Midbrain (tissue), 1 donor: ENCODE results near the gene MCL1.
A peak's percentile ranks its signal among the peaks of the same experiment; 100 is the strongest.
"Not testable (repeated sequence)": the region's sequence is repeated elsewhere in the genome, so short reads cannot be mapped to it uniquely, and the experiment has no call there.

Source experiments
- DNase-seq: peaks from one replicate; lab custom pipeline; 2025; lab: John Stamatoyannopoulos, UW

The MCL1 gene

DNA sequence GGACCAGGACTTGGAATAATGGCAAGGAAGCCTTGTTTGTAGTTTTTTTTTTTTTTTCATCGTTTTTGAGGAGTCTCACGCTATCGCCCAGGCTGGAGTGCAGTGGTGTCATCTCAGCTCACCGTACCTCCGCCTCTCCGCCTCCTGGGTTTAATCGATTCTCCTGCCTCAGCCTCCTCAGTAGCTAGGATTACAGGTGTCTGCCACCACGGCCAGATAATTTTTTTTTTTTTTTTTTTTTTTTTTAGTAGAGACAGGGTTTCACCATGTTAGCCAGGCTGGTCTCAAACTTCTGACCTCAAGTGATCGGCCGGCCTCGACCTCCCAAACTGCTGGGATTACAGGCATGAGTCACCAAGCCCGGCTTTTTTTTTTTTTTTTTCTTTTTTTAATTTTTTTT, 23.0 kb upstream of the MCL1 start:
- DNase-seq: not testable (repeated sequence)

DNA sequence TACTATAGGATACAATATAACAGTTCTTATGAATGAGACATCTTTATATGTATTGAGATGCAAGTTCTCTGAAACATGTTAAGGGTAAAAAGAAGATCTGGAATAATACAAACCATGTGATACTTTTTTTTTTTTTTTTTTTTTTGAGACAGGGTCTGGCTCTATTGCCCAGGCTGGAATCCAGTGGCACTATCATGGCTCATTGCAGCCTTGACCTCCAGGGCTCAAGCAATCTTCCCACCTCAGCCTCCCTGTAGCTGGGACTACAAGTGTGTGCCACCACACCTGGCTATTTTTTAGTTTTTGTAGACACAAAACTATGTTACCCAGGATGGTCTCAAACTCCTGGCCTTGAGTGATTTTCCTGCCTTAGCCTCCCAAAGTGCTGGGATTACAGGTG, 22.1 kb upstream of the MCL1 start:
- DNase-seq: no peak

DNA sequence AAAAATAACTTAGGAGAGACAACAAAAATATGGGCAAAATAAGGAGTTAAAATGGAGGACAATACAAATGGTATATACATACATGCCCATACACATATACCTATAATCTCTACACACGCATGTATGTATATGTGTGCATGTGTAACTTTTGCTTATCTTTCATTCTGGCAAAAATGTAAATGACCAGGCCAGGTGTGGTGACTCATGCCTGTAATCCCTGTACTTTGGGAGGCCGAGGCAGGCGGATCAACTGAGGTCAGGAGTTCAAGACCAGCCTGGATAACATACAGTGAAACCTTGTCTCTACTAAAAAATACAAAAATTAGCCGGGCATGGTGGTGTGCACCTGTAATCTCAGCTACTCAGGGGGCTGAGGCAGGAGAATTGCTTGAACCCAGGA, 18.9 kb upstream of the MCL1 start:
- not testable (repeated sequence) for DNase-seq

DNA sequence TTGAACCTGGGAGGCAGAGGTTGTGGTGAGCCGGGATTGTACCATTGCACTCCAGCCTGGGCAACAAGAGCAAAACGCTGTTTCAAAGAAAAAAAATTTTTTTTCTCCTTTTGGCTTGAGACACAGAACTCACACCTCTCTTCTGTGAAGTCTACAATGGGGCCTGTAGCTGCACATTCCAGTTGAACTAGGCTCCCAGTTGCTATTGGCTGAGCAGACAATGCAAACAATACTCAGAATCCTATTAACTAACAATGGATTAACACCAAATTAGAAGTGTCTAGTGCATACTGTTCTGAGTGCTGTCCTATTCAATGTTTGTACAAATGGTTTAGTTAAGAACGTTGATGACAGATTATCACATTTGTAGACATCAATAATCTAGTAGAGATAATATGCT, 17.6 kb upstream of the MCL1 start:
- DNase-seq: no peak

DNA sequence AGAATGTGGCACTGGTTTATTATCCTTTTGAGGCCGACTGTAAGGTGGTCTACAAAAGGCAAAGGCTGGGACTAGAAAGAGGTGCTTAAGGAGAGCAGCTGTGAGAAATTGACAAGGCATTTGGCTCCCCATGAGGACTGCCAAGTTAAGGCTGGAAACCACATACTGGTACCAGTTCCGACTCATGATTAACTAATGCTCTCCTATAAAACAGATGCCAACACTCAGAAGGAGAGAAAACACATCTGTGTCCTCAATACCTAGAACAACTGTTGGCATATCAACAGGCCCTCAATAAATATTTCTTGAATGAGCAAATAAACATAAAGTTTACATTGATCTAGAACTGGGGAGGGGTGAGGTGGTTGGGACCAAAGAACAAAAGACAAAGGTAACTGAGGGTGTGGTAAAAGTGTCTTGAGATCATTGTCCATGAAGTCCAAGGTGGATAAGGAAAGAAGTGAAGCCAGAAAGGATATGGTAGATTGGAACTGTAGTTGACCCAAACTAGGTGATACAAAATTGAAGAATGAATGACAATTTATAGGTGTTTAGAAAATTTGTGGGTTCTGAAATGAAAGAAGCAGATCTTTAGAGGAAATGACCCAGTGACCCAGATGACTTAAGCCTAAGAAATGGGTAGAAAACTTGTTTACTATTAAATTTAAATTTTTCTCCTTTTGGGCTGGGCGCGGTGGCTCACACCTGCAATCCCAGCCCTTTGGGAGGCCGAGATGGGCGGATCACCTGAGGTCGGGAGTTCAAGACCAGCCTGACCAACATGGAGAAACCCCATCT, 16.9 kb upstream of the MCL1 start:
- no peak for DNase-seq

DNA sequence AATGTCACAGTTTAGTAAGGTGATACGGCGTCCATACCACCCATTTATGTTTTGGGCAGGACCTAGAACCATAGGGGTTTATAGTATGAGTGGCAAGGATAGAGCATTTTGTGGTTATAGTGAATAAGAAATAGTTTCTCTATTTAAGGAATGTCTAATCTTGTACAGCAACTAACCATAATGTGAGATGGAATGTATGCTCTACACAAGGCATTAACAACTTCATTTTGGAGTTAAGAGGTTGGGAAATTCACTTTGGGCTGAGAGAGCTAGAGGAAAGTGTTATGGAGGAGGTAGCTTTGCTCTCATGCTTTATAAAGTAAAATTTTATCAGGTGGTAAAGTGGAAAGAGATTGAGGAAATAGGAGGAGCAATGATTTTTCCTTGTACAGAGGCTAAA, 3.0 kb upstream of the MCL1 start:
- no peak for DNase-seq

DNA sequence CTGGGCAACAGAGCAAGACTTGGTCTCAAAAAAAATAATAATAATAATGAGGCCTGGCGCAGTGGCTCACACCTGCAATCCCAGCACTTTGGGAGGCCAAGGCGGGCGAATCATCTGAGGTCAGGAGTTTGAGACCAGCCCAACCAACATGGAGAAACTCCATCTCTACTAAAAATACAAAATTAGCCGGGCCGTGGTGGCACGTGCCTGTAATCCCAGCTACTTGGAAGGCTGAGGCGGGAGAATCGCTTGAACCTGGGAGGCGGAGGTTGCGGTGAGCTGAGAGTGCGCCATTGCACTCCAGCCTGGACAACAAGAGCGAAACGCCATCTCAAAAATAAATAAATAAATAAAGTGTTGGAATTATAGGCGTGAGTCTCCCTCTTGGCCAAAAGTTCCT, 2.6 kb upstream of the MCL1 start:
- DNase-seq: not testable (repeated sequence)

DNA sequence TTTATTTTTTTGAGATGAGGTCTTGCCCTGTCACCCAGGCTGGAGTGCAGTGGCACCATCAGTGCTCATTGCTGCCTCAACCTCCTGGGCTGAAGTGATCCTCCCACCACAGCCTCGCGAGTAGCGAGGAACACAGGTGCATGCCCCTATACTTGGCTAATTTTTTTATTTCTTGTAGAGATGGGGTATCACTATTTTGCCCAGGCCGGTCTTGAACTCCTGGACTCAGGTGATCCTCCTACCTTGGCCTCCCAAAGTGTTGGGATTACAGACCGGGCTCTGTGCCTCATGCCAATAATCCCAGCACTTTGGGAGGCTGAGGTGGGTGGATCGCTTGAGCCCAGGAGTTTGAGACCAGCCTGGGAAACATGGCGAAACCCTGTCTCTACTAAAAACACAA, 2.0 kb upstream of the MCL1 start:
- not testable (repeated sequence) for DNase-seq

DNA sequence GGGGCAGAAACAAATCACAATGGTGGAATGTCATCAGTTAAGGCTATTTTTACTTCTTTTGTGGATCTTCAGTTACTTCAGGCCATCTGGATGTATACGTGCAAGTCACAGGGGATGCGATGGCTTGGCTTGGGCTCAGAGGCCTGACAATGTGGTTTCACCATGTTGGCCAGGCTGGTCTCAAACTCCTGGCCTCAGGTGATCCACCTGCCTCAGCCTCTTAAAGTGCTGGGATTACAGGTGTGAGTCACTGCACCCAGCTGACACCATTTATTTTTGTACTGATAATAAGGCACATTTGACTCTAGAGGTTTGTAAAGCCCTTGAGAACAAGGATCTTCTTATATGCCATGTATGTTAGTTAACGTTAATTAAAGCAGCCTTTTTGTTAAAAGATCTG, 1.6 kb upstream of the MCL1 start:
- not testable (repeated sequence) for DNase-seq

DNA sequence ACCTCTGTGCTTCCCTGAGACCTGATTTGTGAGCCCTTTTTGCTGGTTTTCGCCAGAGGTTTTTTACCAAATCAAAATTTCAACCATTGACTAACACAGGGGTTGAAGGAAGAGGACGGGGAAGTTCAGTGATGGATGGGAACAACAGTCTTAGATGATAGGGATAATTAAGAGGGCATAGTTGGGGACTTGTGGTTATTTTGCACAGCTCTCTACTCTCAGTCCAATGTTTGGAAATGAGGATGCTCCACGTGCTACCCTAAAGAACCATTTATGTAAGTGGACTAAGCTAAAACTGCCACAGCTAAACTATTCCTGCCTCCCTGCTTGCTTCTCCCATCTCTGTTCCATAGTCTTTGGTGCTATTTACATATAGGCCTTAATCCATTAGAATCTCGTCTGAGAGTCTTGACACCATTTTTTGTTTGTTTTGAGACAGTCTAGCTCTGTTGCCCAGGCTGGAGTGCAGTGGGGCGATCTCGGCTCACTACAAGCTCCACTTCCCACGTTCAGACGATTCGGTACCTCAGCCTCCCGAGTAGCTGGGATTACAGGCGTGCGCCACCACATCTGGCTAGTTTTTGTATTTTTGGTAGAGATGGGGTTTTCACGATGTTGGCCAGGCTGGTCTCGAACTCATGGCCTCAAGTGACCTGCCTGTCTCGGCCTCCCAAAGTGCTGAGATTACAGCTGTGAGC, 684 bp upstream of the MCL1 start:
- DNase-seq: no peak

DNA sequence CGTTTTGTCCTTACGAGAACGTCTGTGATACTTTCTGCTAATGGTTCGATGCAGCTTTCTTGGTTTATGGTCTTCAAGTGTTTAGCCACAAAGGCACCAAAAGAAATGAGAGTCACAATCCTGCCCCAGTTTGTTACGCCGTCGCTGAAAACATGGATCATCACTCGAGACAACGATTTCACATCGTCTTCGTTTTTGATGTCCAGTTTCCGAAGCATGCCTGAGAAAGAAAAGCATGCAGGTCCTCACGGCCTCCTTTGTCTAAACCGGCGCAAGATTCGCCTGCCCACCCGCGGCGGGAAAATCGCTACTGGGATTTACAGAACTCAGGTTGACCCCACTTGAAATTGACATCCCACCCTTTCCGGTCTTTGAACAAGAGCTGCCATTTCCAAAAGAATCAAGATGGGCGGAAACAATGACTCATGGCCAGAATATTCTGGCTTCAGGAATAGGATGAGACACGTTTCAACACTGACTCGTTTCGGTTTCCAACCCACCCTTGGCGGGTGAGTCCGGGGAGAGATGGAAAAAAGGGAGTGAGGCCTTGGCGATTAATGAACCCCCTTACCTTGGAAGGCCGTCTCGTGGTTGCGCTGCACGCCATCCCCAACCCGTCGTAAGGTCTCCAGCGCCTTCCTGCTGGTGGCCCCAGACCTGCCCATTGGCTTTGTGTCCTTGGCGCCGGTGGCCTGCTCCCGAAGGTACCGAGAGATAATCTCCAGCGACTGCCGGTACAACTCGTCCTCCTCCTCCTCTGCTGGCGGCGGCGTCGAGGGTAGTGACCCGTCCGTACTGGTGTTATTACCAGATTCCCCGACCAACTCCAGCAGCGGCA, 919 bp downstream of the MCL1 start:
- peak; percentile 42 for DNase-seq

DNA sequence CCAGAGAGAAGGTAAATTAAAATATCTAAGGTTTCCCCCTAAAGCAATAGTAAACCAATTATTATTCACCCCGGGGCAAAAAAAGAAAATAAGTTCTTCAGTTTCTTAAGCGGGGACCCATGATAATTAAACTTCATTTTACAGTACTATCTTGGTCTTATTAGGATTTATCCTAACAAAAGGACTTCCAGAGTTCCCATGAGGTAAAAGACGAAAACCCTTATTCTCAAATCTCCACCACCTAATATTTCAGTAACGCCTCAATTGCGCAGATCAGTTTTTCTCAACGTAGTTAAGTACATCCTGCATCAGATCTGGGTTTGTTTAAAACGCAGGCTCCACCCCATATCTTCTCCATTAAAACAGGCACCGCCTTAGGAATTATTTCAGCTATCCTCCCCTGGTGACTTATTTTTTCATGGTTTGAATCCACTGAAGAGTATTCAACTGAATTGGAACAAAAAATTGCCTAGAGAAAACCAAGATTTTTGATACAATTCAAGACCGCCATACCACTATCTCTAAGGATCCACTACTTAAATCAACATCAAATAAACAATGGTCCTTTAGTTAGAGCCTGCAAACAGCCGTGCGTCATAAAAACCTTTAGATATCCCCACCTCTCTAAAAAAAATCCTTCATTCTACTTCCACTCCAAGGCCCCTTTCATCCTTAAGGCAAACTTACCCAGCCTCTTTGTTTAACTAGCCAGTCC, 1.7 kb downstream of the MCL1 start:
- no peak for DNase-seq

DNA sequence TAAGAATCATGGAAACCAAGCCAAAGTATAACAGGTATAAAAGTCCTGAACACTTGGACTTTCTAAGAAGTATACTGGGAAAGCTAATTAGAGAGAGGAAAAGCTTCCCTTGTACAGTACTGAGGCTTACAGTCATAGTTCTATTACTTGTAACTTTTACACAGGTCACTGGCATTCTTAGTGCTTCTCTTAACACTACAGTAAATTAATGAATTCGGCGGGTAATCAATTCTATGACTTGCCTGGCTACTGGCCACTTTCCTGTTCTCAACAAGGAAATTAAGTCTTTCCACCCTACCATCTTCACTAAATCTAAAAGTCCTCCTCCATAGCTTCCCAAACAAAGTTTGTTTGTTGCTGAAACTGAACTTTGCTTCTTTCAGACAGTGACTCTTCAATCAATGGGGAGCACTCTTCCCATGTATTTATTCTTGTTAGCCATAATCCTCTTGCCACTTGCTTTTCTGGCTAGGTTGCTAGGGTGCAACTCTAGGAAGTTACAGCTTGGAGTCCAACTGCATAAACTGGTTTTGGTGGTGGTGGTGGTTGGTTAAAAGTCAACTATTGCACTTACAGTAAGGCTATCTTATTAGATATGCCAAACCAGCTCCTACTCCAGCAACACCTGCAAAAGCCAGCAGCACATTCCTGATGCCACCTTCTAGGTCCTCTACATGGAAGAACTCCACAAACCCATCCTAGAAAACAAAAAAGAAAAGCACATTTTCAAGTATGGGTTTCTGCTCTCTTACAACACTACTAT, 2.4 kb downstream of the MCL1 start:
- peak; percentile 47 for DNase-seq

DNA sequence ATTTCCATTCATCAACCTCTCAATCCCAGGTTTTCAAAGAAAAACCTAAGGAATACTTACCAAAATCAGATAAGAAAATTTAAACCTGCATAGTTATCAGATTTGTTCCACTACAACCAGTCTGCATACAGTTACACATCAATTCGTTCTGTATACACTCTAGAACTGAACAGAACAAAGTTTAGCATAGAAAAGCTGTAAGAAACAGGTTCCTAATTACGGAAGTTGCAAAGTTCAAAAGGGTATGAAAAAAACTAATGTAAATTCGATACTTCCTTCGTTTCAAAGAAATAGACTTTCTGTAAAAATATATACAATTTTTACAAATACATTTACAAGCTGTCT, 3.1 kb downstream of the MCL1 start:
- no peak for DNase-seq

DNA sequence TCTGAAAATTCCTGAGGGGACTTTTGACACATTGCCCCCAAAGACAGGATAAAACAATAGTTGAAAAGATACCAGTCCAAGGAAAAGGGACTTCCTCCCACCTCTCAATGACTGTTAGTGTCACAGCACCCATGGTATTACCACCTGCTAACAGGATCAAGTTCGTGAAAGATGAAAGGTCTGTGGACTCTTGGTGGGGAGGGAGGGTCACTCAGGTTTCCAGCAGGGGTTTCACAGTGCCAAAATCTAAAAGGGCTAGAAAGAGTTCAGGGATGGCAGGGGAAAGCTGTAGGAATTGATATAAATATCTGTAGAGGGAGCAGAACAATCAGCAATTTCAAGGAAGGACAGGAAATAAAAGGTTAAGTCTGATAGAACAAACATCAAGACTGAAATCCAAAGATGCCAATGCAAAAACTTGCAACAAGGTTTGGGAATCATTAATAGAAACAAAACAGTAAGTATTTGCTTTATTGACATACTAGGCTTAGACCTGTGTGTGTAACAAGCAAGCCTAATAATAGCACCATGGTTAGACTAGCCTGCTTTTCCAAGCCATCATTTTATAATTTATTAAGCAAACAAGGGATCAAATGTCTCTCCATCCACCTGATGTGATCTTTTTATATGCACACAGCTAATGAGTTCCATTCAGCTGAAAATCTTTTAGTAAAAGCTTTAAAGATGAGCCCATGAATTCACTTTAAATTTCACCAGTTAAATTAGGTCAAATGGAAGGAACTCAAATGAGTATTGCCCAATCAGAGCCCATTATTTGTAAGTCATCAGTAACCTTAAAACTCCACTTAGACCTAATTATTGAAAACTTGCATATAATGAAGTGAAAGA, 3.7 kb downstream of the MCL1 start:
- peak; percentile 26 for DNase-seq

DNA sequence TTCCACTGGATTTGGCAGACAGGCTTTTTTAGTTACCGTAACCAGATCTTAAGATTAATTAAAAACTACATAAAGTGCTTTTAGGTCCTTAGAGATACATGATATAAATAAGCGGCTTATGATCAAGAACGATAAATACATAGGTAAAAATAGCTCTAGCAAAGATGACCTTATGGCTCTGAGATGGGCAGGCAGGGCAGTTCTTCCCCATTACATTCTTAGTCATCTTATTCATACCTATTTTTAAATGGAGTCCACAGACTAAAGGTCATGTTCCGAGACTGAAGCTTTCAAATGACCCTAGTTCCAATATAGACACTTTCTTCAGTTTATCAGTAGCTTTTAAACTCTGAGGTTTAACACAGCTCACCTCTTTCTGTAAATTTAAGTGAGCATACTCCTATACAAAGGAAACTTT, 4.3 kb downstream of the MCL1 start:
- DNase-seq: no peak

DNA sequence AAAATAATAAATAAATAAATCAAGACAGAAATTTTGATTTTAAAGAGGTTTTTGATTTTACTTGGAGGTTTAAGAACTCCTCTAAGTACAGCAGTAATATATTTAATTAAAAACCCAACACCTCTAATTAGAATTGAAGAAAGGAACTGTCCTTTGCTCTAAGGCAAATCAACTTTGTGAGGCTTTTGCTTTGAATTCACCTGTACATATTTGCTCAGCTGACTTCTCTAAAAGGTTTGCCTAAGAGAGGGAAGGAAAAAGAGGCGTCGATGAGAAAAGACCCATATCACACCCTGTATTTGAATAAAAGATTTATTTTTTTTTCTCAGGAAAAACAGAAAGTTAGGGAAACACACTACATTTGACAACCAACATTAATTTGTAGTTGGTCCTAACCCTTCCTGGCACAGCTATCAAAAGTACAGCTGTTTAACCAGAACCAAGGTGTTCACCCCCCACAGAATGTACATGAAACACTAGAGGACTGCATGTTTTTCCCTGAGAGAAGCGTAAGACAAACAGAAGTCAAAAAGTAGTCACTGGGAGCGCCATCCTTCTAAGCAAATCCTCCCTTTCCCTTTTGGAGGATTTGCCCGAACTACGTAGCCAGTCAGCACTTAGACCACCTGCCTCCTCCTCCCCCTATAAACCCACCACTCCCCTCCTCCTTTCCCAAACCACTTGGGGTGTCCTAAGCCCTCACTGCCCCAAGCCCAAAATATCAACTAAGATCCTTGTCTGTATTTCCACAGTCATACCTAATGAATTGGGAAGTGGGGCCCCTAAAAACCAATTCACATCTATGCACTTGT, 4.9 kb downstream of the MCL1 start:
- no peak for DNase-seq

DNA sequence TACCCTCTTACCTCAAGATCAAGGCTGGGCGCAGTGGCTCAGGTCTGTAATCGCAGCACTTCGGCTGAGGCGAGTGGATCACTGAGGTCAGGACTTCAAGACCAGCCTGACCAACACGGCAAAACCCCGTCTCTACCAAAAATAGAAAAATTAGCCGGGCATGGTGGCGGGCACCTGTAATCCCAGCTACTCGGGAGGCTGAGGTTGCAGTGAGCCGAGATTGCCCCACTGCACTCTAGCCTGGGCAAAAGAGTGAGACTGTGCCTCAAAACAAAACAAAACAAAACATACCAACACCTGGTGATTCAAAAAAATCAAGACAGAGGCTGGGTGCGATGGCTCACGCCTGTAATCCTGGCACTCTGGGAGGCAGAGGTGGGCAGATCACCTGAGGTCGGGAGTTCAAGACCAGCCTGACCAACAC, 5.8 kb downstream of the MCL1 start:
- DNase-seq: not testable (repeated sequence)

DNA sequence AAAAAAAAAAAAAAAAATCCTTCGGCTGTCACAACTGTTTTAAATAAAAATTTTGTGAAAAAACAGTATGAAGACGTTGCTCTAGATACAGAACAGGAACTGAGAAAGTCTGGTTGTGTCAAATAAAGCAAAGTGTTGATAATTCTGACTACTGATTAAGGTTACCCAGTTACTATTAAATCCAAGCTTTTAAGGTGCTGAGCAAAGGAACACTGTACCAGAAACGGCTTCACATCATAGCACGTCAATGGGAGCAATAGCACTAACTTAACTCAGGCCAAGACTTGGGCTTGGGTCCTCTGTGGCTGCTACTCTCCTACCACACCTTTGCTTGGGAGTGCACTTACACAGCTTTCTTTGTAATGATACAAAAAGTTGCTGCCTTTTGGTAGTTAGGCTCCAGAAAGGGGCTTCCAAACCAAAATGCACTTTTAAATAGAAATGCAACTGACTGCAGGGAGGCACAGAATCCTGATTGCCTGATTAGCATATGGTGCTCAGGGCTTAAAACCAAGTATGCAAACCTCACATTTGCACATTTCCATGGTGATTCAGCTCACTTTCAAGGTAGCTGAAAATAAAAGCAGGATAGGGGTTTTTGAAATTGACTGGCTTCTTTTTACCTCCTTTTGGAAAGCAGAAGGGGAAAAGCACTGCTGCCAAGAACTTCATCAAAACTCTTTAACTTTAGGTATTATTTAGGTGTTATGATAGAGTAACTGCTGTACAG, 6.3 kb downstream of the MCL1 start:
- no peak for DNase-seq
